ENCODE data around the gene LRRC34. TPM values are rescaled to one million over a fixed set of nuclear protein-coding genes. Genes with fewer than 3 reads are reported as not detected.

LRRC34 gene
- total RNA-seq, 2 donors from 2014 or later, result 0.77 to 0.82 TPM

DNA sequence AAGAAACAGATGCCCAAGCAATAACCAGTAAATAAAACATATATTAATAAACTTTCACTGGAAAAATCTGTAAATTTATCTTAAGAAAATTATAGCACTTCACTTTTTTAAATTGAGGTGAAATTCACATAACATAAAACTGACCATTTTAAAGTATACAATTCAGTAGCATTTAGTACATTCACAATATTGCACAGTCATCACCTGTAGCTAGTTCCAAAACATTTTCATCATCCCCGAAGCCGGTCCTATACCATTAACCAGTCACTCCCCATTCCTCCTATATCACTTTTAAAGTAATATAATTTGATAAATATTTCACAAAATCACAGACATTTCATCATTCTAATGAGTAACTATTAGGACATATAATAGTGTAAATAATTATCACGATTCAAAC is 8.0 kb downstream of the LRRC34 start:
- DNase-seq, result no peak
- H3K9ac ChIP-seq (ENCODE audit: low read depth in 2 of 2, low read length in 2 of 2), result no peak overlapping the region
- intact Hi-C loops (cut with DNase I), result no loop called here
- no peaks in the 10 kb centered on the region for H3K36me3 ChIP-seq
- TF ChIP-seq CTCF (IDR thresholded peaks at IDR 0.05), result no peak
- no peaks in the 10 kb centered on the region for H3K27me3 ChIP-seq
- no peaks in the 10 kb centered on the region for H3K4me1 ChIP-seq
- H3K9me3 ChIP-seq, result no peaks in the 10 kb centered on the region
- H3K27ac ChIP-seq, result no peak overlapping the region
- no peak overlapping the region for H3K4me3 ChIP-seq

DNA sequence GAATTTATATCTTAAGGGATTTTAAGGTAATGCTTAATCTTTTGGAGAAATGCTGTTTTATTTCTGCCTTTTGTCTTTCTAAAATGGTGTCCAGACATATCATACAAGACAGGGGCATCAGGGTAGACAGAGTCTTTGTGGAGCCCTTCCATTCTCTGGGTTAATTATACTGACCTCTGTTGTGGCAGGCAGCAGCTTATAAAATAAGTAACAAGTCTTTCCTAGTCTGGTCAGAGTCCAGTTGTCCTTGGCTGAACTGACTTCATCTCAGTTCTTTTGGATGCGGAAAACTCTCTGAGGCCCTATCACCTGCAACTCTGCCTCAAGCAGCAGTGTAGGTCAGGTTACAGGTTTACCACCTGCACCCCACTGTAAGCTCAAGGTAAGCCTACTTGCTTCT is 20.3 kb downstream of the LRRC34 start:
- Histone ChIP-seq H3K9ac (ENCODE audit: low read depth in 2 of 2, low read length in 2 of 2) (no peak overlapping the region), H3K27ac (no peak overlapping the region), H3K4me1 (no peaks in the 10 kb centered on the region), H3K36me3 (no peaks in the 10 kb centered on the region), H3K9me3 (no peaks in the 10 kb centered on the region), H3K27me3 (no peaks in the 10 kb centered on the region), H3K4me3 (no peak overlapping the region)
- DNase-seq, result no peak
- intact Hi-C loops (cut with DNase I), result no loop called here
- no peak for TF ChIP-seq CTCF (IDR thresholded peaks at IDR 0.05)

DNA sequence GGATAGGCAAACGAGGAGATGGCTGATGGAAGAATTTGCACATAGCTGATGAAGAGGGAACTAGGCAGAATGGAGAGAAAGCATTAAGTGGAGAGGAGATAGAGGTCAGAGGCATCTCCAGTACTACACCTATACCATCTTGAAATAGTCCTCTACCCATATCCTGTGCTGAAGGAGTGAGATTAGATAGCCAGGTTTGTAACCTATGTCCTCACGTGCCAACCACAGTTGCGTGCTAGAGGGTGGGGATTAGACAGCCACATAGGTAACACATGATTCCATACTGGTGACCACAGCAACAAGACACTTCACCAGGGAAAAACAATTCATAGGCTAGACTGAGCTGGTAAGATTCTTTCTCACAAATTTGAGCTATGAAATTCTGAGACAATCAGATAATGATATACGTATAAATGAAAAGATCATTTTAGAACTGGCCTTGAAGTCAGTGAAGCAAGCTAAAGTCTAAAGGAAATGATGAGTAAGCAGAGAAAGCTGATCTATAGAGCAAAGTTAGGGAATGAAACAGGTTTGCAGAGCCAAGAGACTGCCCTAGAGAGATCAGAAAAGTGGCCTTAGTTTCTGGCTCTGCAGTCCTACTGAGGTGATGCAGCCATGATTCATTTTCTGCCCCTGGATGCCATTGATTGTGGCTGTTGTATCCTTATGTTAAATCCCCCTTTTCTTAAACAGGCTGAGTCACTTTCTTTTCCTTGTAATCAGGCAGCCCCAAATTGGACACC is 21.8 kb downstream of the LRRC34 start:
- no peaks in the 10 kb centered on the region for H3K27me3 ChIP-seq
- H3K4me3 ChIP-seq, result no peak overlapping the region
- peaks cover 6% of the 10 kb centered on the region for H3K36me3 ChIP-seq
- intact Hi-C loops (cut with DNase I), result no loop called here
- H3K9me3 ChIP-seq, result no peaks in the 10 kb centered on the region
- no peaks in the 10 kb centered on the region for H3K4me1 ChIP-seq
- no peak overlapping the region for H3K27ac ChIP-seq
- H3K9ac ChIP-seq (ENCODE audit: low read depth in 2 of 2, low read length in 2 of 2), result no peak overlapping the region
- no peak for DNase-seq
- no peak for TF ChIP-seq CTCF (IDR thresholded peaks at IDR 0.05)

GRCh38 chr3:169790219-169790618 is 22.5 kb downstream of the LRRC34 start:
- DNase-seq, result no peak
- H3K9me3 ChIP-seq, result no peaks in the 10 kb centered on the region
- no peaks in the 10 kb centered on the region for H3K27me3 ChIP-seq
- H3K36me3 ChIP-seq, result peaks cover 6% of the 10 kb centered on the region
- no peak overlapping the region for H3K9ac ChIP-seq (ENCODE audit: low read depth in 2 of 2, low read length in 2 of 2)
- intact Hi-C loops (cut with DNase I), result no loop called here
- H3K4me3 ChIP-seq, result no peak overlapping the region
- H3K27ac ChIP-seq, result no peak overlapping the region
- no peaks in the 10 kb centered on the region for H3K4me1 ChIP-seq
- no peak for TF ChIP-seq CTCF (IDR thresholded peaks at IDR 0.05)

- H3K36me3 ChIP-seq, result peaks cover 6% of the 10 kb centered on the region
- no peaks in the 10 kb centered on the region for H3K4me1 ChIP-seq
- no peaks in the 10 kb centered on the region for H3K9me3 ChIP-seq
- no peak for DNase-seq
- H3K9ac ChIP-seq (ENCODE audit: low read depth in 2 of 2, low read length in 2 of 2), result no peak overlapping the region
- intact Hi-C loops (cut with DNase I), result no loop called here
- H3K4me3 ChIP-seq, result no peak overlapping the region
- no peak overlapping the region for H3K27ac ChIP-seq
- H3K27me3 ChIP-seq, result no peaks in the 10 kb centered on the region
- no peak for TF ChIP-seq CTCF (IDR thresholded peaks at IDR 0.05)
These were observed 24.9 kb downstream of the LRRC34 start for GRCh38 chr3:169787791-169788190.
